K562 (cell line): ENCODE measurements around the gene UGT1A6. TPM values are rescaled to one million over a fixed set of nuclear protein-coding genes. Genes with fewer than 3 reads are reported as not detected.

Experiments
- ATF1 ChIP-seq, 2 experiments: fragments of 450-650 bp in 1 of 2; IDR thresholded peaks; 2 replicates each; pipeline ENCODE4 v1.6.1; 2016; ENCODE audit warnings: missing compliant biosample characterization in 1 of 2, missing genetic modification characterization in 1 of 2
- ATF7 ChIP-seq: fragments of 450-650 bp; IDR thresholded peaks from 2 replicates; pipeline ENCODE4 v1.7.1; 2014; ENCODE audit warnings: mild to moderate bottlenecking, moderate library complexity
- CBX1 ChIP-seq: sonication (generic); IDR thresholded peaks from 2 replicates; pipeline ENCODE4 v1.6.1; 2016; ENCODE audit warnings: antibody characterized with exemption, low read depth, mild to moderate bottlenecking
- CEBPB ChIP-seq: fragments of 450-650 bp; IDR thresholded peaks from 2 replicates; pipeline ENCODE4 v1.6.1; 2016; ENCODE audit warnings: missing genetic modification characterization, missing compliant biosample characterization
- CTBP1 ChIP-seq: fragments of 450-650 bp; IDR thresholded peaks from 2 replicates; pipeline ENCODE4 v1.6.1; 2016; ENCODE audit warnings: borderline replicate concordance
- EWSR1 ChIP-seq: fragments of 450-650 bp; IDR thresholded peaks from 2 replicates; pipeline ENCODE4 v1.6.1; 2018; ENCODE audit warnings: borderline replicate concordance, mild to moderate bottlenecking, low read depth, moderate library complexity; ENCODE audit not compliant: partially characterized antibody
- FOXJ2 ChIP-seq: fragments of 200-800 bp; sonication (Bioruptor generic); IDR thresholded peaks from 2 replicates; pipeline ENCODE4 v1.6.1; 2016; ENCODE audit warnings: missing genetic modification characterization, missing compliant biosample characterization
- FOXK1 ChIP-seq: sonication (generic); formaldehyde crosslinking; IDR thresholded peaks from 2 replicates; pipeline ENCODE4 v1.8.0; 2022; ENCODE audit warnings: missing genetic modification reagents, mild to moderate bottlenecking, borderline replicate concordance
- HMG20B ChIP-seq: fragments of 250-450 bp; sonication (Bioruptor Pico); IDR thresholded peaks from 2 replicates; pipeline ENCODE4 v1.5.0; 2021; ENCODE audit warnings: mild to moderate bottlenecking
- HMGN3 ChIP-seq: IDR thresholded peaks from 2 replicates; pipeline ENCODE4 v1.6.1; 2011; ENCODE audit warnings: borderline replicate concordance, low read depth, mild to moderate bottlenecking, mixed read lengths, low read length; ENCODE audit not compliant: insufficient read length; ENCODE audit errors: extremely low read depth
- LEF1 ChIP-seq: fragments of 450-650 bp; IDR thresholded peaks from 2 replicates; pipeline ENCODE4 v1.6.1; 2016; ENCODE audit warnings: mild to moderate bottlenecking
- MAFF ChIP-seq: IDR thresholded peaks from 2 replicates; pipeline ENCODE4 v1.6.1; 2012; ENCODE audit warnings: low read length, improper control_type of control experiment
- MAZ ChIP-seq, 2 experiments: fragments of 450-650 bp in 1 of 2; sonication (generic) in 1 of 2; formaldehyde crosslinking; IDR thresholded peaks in 1 of 2; conservative IDR thresholded peaks in 1 of 2; 2 replicates each; pipeline versions ENCODE4 v1.4.0 to v1.5.0; 2020; ENCODE audit warnings: mild to moderate bottlenecking in 1 of 2, missing genetic modification reagents in 1 of 2
- MYC ChIP-seq, 2 experiments: fragments of 250-450 bp in 1 of 2; sonication (Bioruptor Pico) in 1 of 2; IDR thresholded peaks; 2 replicates each; pipeline versions ENCODE4 v1.5.1 to v1.6.1; 2012 to 2021; ENCODE audit warnings: low read depth in 2 of 2, borderline replicate concordance in 1 of 2, improper control_type of control experiment in 1 of 2, low read length in 1 of 2, mild to moderate bottlenecking in 1 of 2, moderate library complexity in 1 of 2
- NCOR1 ChIP-seq: fragments of 450-650 bp; IDR thresholded peaks from 2 replicates; pipeline ENCODE4 v1.6.1; 2016; ENCODE audit warnings: mild to moderate bottlenecking, moderate library complexity
- PHB2 ChIP-seq: fragments of 450-650 bp; IDR thresholded peaks from 2 replicates; pipeline ENCODE4 v1.6.1; 2017; ENCODE audit warnings: low read depth
- PHF21A ChIP-seq: fragments of 450-650 bp; IDR thresholded peaks from 2 replicates; pipeline ENCODE4 v1.6.1; 2017; ENCODE audit warnings: low read depth, borderline replicate concordance
- POLR2B ChIP-seq: fragments of 450-650 bp; IDR thresholded peaks from 2 replicates; pipeline ENCODE4 v1.6.1; 2018; ENCODE audit warnings: low read depth; ENCODE audit not compliant: partially characterized antibody
- POLR2G ChIP-seq: fragments of 200-400 bp; formaldehyde crosslinking; IDR thresholded peaks from 2 replicates; pipeline ENCODE4 v1.6.1; 2017; ENCODE audit warnings: low read depth, mild to moderate bottlenecking, antibody characterized with exemption, low read length, moderate library complexity
- POLR3A ChIP-seq: IDR thresholded peaks from 2 replicates; pipeline ENCODE4 v1.6.1; 2011; ENCODE audit warnings: borderline replicate concordance, mild to moderate bottlenecking, moderate library complexity; ENCODE audit not compliant: insufficient read length, insufficient read depth; ENCODE audit errors: extremely low read depth
- RAD51 ChIP-seq: fragments of 450-650 bp; IDR thresholded peaks from 2 replicates; pipeline ENCODE4 v1.7.1; 2016; ENCODE audit warnings: low read depth, mild to moderate bottlenecking, borderline replicate concordance
- RBBP5 ChIP-seq: fragments of 200-600 bp; sonication (generic); IDR thresholded peaks from 2 replicates; pipeline ENCODE4 v1.6.1; 2012; ENCODE audit warnings: borderline replicate concordance, mild to moderate bottlenecking, low read length, control low read depth, inconsistent platforms; ENCODE audit not compliant: insufficient read depth, poor library complexity, severe bottlenecking
- SAFB ChIP-seq: fragments of 200-400 bp; formaldehyde crosslinking; IDR thresholded peaks from 2 replicates; pipeline ENCODE4 v1.6.1; 2017; ENCODE audit warnings: low read depth, low read length, borderline replicate concordance
- SPI1 ChIP-seq: IDR thresholded peaks from 2 replicates; pipeline ENCODE4 v1.6.1; 2011; ENCODE audit warnings: low read depth, low read length, control low read depth, borderline replicate concordance
- THAP12 ChIP-seq: fragments of 250-450 bp; sonication (Bioruptor Pico); IDR thresholded peaks from 2 replicates; pipeline ENCODE4 v1.9.0; 2021; ENCODE audit warnings: mild to moderate bottlenecking, inconsistent platforms
- ZNF316 ChIP-seq: fragments of 450-650 bp; IDR thresholded peaks from 2 replicates; pipeline ENCODE4 v1.6.1; 2016
- ZNF354B ChIP-seq: fragments of 250-450 bp; sonication (Bioruptor Pico); IDR thresholded peaks from 2 replicates; pipeline ENCODE4 v1.4.0; 2020
- polyA plus RNA-seq, 8 experiments: library from polyadenylated mRNA; depleted of rRNA in 4 of 8; stranded (reverse) in 5 of 8; unstranded in 3 of 8; fragments of >200 nt; fragmentation: Nextera tagmentation in 2 of 8; fragmentation: Illumina TruSeq in 1 of 8; extraction: Ambion mirVana in 2 of 8; extraction: Trizol in 1 of 8; gene quantifications; 2 replicates each; pipeline versions ENCODE4 v1.2.1 to v1.2.3, GENCODE V29; 2011 to 2014; ENCODE audit warnings: inconsistent platforms in 1 of 8, missing spikeins in 1 of 8
- total RNA-seq, 7 experiments: library from RNA; depleted of rRNA in 6 of 7; stranded (reverse); fragments of >200 nt in 6 of 7; fragmentation: Illumina TruSeq in 2 of 7; extraction: Trizol in 2 of 7; gene quantifications; 2 replicates each; pipeline versions ENCODE4 v1.2.1 to v1.2.3, GENCODE V29; 2011 to 2021; ENCODE audit warnings: low replicate concordance in 1 of 7

Gene UGT1A6
- total and polyA plus RNA-seq, 9 of the 15 experiments (the other 6 are each of a cell fraction or from before 2014, with no cell fraction given) = not detected

GRCh38 chr2:233700028-233700635, 7.4 kb downstream of the UGT1A6 start (continued):
- TF ChIP-seq MYC (IDR thresholded peaks at IDR 0.05; ENCODE audit: low read depth, low read length) (no peak), MYC (CRISPR knock-in tag; IDR thresholded peaks at IDR 0.05; ENCODE audit: borderline replicate concordance, low read depth) (no peak), PHB2 (no peak), EWSR1 (no peak), LEF1 (peak; percentile 41; the same call in 1 of the 2 replicates), ZNF354B (CRISPR knock-in tag) (no peak), SAFB (no peak), POLR3A (no peak), FOXK1 (CRISPR knock-in tag) (no peak), ZNF316 (peak; percentile 94), ATF1 (CRISPR knock-in tag; IDR thresholded peaks at IDR 0.05) (no peak), ATF1 (tag; IDR thresholded peaks at IDR 0.05) (peak; percentile 28; the same call in 1 of the 2 replicates), PHF21A (peak; percentile 57; the same call in 1 of the 2 replicates), THAP12 (no peak), HMG20B (CRISPR knock-in tag) (no peak), CEBPB (tag) (peak; percentile 67; the same call in 1 of the 2 replicates), HMGN3 (peak; percentile 44), POLR2G (no peak), MAZ (CRISPR knock-in tag; conservative IDR thresholded peaks at IDR 0.05 in 1 of 2, IDR thresholded peaks at IDR 0.05 in 1 of 2) (no peak), ATF7 (no peak), FOXJ2 (peak; percentile 86), MAFF (peak; percentile 91), RBBP5 (no peak), NCOR1 (peak; percentile 24; the same call in 1 of the 2 replicates), POLR2B (no peak), SPI1 (no peak), CBX1 (no peak), RAD51 (no peak), CTBP1 (0 out of 2 replicates have a peak, but pooled peaks have one; percentile 21)
